Chondrocyte (in vitro differentiated cells): Measurements from ENCODE around the gene MCF2L2. TPM values are rescaled to one million over a fixed set of nuclear protein-coding genes. Genes with fewer than 3 reads are reported as not detected.
"Not testable (repeated sequence)": the region's sequence is repeated elsewhere in the genome, so short reads cannot be mapped to it uniquely, and the experiment has no call there.

ENCODE experiments used
- DNase-seq: peaks from one replicate; pipeline ENCODE4 v3.0.0; 2021; ENCODE audit warnings: mixed read lengths, low spot score
- H3K27ac Mint-ChIP-seq: one replicate; pipeline ENCODE4 v1.8.0; 2021; ENCODE audit warnings: mild to moderate bottlenecking, moderate library complexity, mixed read lengths; ENCODE audit not compliant: unreplicated experiment
- H3K27me3 Mint-ChIP-seq: 2 replicates; pipeline ENCODE4 v1.8.0; 2021; ENCODE audit warnings: low read depth, mixed read lengths
- H3K36me3 Mint-ChIP-seq: 2 replicates; pipeline ENCODE4 v1.8.0; 2021; ENCODE audit warnings: low read depth, mixed read lengths
- H3K4me1 Mint-ChIP-seq: 2 replicates; pipeline ENCODE4 v1.8.0; 2021; ENCODE audit warnings: low read depth, mild to moderate bottlenecking, mixed read lengths
- H3K4me3 Mint-ChIP-seq: one replicate; pipeline ENCODE4 v1.8.0; 2021; ENCODE audit warnings: mild to moderate bottlenecking, moderate library complexity, mixed read lengths; ENCODE audit not compliant: unreplicated experiment
- H3K9me3 Mint-ChIP-seq: 2 replicates; pipeline ENCODE4 v1.8.0; 2021; ENCODE audit warnings: low read depth, mixed read lengths
- total RNA-seq: library from RNA; stranded (reverse); gene quantifications from 3 replicates; pipeline ENCODE4 v1.2.1, GENCODE V29; 2021
- TF ChIP-seq, protein P1 (sequence below): fragments of 200-600 bp; sonication (generic); IDR thresholded peaks from 2 replicates; pipeline ENCODE4 v1.5.0; 2021; ENCODE audit warnings: antibody characterized with exemption, mild to moderate bottlenecking, moderate library complexity

The MCF2L2 gene
- total RNA-seq, 1 donor from 2014 or later: 2.6 TPM

DNA sequence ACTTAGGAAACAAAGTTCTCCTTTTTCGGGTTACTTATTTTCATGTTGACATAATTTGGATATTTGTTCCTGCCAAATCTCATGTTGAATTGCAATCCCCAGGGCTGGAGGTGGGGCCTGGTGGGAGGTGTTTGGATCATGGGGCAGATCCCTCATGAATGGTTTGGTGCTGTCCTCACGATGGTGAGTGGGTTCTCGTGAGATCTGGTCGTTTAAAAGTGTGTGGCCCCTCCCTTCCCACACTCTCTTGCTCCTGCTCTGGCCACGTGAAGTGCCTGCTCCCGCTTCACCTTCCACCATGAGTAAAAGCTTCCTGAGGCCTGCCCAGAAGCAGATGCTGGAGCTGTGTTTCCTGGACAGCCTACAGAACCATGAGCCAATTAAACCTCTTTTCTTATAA lies 43.7 kb upstream of the MCF2L2 start:
- Mint-ChIP-seq H3K4me1 (peaks cover 3% of the 10 kb centered on the region), H3K4me3 (no peak overlapping the region), H3K27ac (no peak overlapping the region), H3K9me3 (no peaks in the 10 kb centered on the region), H3K36me3 (no peaks in the 10 kb centered on the region), H3K27me3 (peaks cover 15% of the 10 kb centered on the region)
- TF ChIP-seq, protein P1, sequence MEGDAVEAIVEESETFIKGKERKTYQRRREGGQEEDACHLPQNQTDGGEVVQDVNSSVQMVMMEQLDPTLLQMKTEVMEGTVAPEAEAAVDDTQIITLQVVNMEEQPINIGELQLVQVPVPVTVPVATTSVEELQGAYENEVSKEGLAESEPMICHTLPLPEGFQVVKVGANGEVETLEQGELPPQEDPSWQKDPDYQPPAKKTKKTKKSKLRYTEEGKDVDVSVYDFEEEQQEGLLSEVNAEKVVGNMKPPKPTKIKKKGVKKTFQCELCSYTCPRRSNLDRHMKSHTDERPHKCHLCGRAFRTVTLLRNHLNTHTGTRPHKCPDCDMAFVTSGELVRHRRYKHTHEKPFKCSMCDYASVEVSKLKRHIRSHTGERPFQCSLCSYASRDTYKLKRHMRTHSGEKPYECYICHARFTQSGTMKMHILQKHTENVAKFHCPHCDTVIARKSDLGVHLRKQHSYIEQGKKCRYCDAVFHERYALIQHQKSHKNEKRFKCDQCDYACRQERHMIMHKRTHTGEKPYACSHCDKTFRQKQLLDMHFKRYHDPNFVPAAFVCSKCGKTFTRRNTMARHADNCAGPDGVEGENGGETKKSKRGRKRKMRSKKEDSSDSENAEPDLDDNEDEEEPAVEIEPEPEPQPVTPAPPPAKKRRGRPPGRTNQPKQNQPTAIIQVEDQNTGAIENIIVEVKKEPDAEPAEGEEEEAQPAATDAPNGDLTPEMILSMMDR: no peak
- DNase-seq: no peak

DNA sequence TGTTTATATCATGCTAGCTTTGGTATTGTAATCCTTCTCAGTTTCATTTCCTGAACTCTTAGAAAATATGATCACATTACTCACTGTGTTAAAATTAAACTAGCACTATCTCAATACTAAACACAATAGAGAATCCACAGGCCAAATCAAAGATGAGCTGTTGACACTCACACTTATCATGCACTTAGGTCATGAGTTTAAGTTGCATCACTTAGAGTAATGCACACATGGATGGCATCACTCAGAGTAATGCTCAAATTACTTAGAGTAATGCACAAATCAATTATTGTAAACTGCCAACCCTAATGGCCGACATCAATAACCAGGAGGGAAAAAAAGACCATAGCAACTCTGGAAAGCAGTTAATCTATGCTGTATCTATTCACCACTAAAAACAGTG lies 40.0 kb upstream of the MCF2L2 start:
- DNase-seq: no peak
- TF ChIP-seq, protein P1: no peak
- H3K27me3 Mint-ChIP-seq: peaks cover 19% of the 10 kb centered on the region

DNA sequence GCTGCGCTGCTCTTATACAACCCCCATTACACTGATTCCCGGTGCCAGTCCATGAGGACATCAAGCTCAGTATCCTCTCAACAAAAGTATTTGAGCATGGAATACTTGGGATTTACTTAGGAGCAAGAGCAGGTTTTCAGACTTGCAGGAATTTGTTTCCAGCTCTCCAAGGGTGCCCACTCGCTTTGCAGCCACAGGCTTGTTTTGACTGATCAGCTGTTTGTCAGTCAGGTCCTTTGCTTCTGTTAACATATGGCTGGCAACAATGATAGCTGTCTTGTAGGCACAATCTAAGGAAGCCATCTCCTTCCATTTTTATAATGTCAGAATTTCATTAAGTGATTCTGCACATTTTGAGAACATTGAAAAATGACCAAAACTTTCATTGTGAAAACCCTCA lies 38.2 kb upstream of the MCF2L2 start:
- Mint-ChIP-seq H3K9me3 (no peaks in the 10 kb centered on the region), H3K4me3 (no peak overlapping the region), H3K4me1 (peaks cover 3% of the 10 kb centered on the region), H3K27ac (no peak overlapping the region), H3K27me3 (peaks cover 19% of the 10 kb centered on the region), H3K36me3 (no peaks in the 10 kb centered on the region)
- TF ChIP-seq, protein P1: no peak
- no peak for DNase-seq

More for the DNA sequence above, 40.0 kb upstream of the MCF2L2 start:
- no peaks in the 10 kb centered on the region for H3K9me3 Mint-ChIP-seq
- no peak overlapping the region for H3K27ac Mint-ChIP-seq
- H3K36me3 Mint-ChIP-seq: no peaks in the 10 kb centered on the region
- peaks cover 3% of the 10 kb centered on the region for H3K4me1 Mint-ChIP-seq
- H3K4me3 Mint-ChIP-seq: no peak overlapping the region

DNA sequence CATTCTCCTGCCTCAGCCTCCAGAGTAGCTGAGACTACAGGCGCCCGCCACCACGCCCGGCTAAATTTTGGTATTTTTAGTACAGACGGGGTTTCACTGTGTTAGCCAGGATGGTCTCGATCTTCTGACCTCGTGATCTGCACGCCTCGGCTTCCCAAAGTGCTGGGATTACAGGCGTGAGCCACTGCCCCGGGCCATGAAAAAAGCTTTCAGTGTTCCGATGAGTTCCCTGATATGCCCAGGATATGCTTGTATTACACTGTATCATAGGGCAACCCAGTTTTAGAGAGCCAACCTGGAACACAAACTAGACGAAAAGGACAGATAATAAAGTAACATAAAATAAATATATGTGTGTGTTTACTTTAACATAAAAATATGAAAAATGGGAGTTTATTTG lies 37.3 kb upstream of the MCF2L2 start:
- H3K4me1 Mint-ChIP-seq, DNase-seq, H3K36me3 Mint-ChIP-seq, H3K4me3 Mint-ChIP-seq, H3K27ac Mint-ChIP-seq, H3K9me3 Mint-ChIP-seq: not testable (repeated sequence)
- peaks cover 19% of the 10 kb centered on the region for H3K27me3 Mint-ChIP-seq

DNA sequence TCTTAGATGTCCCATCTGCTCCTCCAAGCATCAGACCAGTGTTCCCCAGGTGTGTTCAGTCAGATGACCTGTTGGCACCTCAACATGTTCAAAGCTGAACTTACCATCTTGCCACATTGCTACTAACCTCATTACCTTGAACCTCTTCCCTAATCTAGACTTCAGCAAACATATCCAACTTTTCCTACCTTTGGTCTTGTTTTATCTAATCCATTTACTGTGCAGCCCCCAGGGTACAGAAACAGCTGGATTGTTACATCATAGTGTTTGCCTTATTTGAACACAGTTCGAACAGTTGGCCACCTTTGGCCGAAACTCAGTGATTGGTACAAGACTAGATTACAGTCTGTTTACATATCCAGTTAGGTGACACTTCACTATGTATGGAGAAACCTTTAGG lies 36.1 kb upstream of the MCF2L2 start:
- TF ChIP-seq, protein P1: no peak
- Mint-ChIP-seq H3K27me3 (peaks cover 19% of the 10 kb centered on the region), H3K4me3 (no peak overlapping the region), H3K4me1 (peaks cover 3% of the 10 kb centered on the region), H3K9me3 (peaks cover 9% of the 10 kb centered on the region), H3K27ac (no peak overlapping the region), H3K36me3 (no peaks in the 10 kb centered on the region)
- no peak for DNase-seq
